ENCODE results near the gene SLC26A1.
"Not testable (repeated sequence)": the region's sequence is repeated elsewhere in the genome, so short reads cannot be mapped to it uniquely, and the experiment has no call there.

SLC26A1 gene

GRCh38 chr4:987624-988513, 5.3 kb downstream of the SLC26A1 start:
- peak overlapping the region in 1 of 2 donors; percentile 71 for H3K9ac ChIP-seq (ENCODE audit: low read length in 2 of 2)
- peak overlapping the region; percentile 81 to 91 for H3K4me3 ChIP-seq (ENCODE audit: low read length in 2 of 2)
- H3K27ac ChIP-seq (ENCODE audit: low read length) = no peak overlapping the region
- H3K9me3 ChIP-seq (ENCODE audit: control insufficient read depth in 2 of 2, low read length in 2 of 2) = no peaks in the 10 kb centered on the region
- no peaks in the 10 kb centered on the region for H3K27me3 ChIP-seq (ENCODE audit: control insufficient read depth in 1 of 2, insufficient read depth in 2 of 2, low read length in 2 of 2)
- peaks cover 0 to 4% of the 10 kb centered on the region in 2 donors for H3K36me3 ChIP-seq (ENCODE audit: control insufficient read depth in 2 of 2, insufficient read depth in 2 of 2, low read length in 2 of 2)
- peaks cover 19% of the 10 kb centered on the region for H3K4me1 ChIP-seq (ENCODE audit: control insufficient read depth, insufficient read depth, low read length)

DNA sequence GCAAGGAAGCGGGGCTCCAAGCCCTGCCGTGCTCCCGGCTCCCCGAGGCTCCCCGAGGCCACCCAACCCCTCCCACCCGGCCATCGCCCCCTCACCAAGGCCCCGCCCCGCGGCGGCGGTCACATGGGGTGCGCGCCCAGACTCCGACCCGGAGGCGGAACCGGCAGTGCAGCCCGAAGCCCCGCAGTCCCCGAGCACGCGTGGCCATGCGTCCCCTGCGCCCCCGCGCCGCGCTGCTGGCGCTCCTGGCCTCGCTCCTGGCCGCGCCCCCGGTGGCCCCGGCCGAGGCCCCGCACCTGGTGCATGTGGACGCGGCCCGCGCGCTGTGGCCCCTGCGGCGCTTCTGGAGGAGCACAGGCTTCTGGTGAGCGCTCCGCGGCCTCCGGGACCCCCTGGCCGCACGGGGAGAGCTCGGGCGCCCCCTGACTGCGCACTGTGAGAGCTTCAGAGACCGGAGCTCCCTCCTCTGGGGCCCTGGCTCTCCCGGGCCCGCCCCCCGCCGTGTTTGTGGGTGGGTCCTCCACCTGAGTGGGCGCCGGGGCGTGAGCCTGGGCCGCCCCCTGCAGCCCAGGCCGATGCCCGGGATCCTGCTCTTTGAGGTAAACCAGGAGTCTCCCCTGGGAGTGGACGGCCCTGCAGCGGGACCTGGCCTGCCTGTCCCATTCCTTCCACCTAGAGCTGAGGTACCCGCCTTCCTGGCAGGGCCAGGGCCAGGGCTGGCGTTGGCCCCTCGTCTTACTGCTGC, 6.2 kb downstream of the SLC26A1 start, which contains the start of gene IDUA:
Gene IDUA, plus strand, starts transcription at position 166 of the 745 bp plus-strand sequence. Its CDS starts 41 bp downstream, at position 207.
- Histone ChIP-seq H3K4me3 (ENCODE audit: low read length in 2 of 2) (peak within 1 kb of the TSS; percentile 81 to 91), H3K9ac (ENCODE audit: low read length in 2 of 2) (peak within 1 kb of the TSS; percentile 71 to 76), H3K36me3 (ENCODE audit: control insufficient read depth in 2 of 2, insufficient read depth in 2 of 2, low read length in 2 of 2) (peaks cover 0 to 4% of the 10 kb centered on the region in 2 donors), H3K27me3 (ENCODE audit: control insufficient read depth in 1 of 2, insufficient read depth in 2 of 2, low read length in 2 of 2) (no peaks in the 10 kb centered on the region), H3K27ac (ENCODE audit: low read length) (no peak within 1 kb of the TSS), H3K4me1 (ENCODE audit: control insufficient read depth, insufficient read depth, low read length) (peaks cover 19% of the 10 kb centered on the region), H3K9me3 (ENCODE audit: control insufficient read depth in 2 of 2, low read length in 2 of 2) (no peaks in the 10 kb centered on the region)

GRCh38 chr4:986428-986878, 6.8 kb downstream of the SLC26A1 start:
- Histone ChIP-seq H3K27ac (ENCODE audit: low read length) (no peak overlapping the region), H3K4me3 (ENCODE audit: low read length in 2 of 2) (peak overlapping the region; percentile 81 to 91), H3K4me1 (ENCODE audit: control insufficient read depth, insufficient read depth, low read length) (peaks cover 19% of the 10 kb centered on the region), H3K36me3 (ENCODE audit: control insufficient read depth in 2 of 2, insufficient read depth in 2 of 2, low read length in 2 of 2) (peaks cover 0 to 4% of the 10 kb centered on the region in 2 donors), H3K27me3 (ENCODE audit: control insufficient read depth in 1 of 2, insufficient read depth in 2 of 2, low read length in 2 of 2) (no peaks in the 10 kb centered on the region), H3K9me3 (ENCODE audit: control insufficient read depth in 2 of 2, low read length in 2 of 2) (no peaks in the 10 kb centered on the region), H3K9ac (ENCODE audit: low read length in 2 of 2) (peak overlapping the region; percentile 71 to 76)

DNA sequence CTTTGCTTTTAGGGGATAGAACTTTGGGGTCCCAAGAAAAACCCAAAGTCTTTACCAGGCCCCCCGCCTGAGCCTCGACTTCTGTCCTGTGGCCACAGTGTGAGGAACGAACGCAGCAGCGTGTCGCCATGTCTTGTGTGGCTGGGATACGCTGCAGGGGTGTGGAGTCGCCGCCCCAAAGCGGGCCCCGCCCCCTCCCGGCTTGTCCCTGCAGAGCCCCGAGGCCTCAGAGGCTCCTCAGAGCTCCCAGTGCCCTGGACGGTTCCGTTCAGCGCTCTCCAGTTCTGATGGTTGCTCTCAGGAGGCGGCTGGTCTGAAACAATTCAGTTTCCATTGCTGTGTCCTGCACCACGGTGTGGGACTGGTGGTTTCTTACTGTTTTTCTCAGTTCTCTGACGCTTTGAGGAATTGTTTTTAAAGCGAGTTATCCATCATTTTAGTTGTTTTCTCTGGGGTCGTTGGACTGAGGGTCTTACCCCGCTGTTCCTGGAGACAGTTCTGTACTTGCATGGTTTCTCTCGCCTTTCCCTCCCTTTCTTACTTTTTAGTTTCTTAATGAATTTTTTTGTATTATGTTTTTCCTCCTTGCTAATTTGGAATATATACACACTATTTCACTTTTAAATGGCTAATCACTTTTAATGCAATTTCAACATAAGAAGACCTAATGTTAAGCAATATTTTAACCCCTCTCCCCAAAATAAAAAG, 7.9 kb downstream of the SLC26A1 start:
- Histone ChIP-seq H3K4me3 (ENCODE audit: low read length in 2 of 2) (peak overlapping the region in 1 of 2 donors; percentile 49), H3K9ac (ENCODE audit: low read length in 2 of 2) (no peak overlapping the region), H3K4me1 (ENCODE audit: control insufficient read depth, insufficient read depth, low read length) (peaks cover 19% of the 10 kb centered on the region), H3K36me3 (ENCODE audit: control insufficient read depth in 2 of 2, insufficient read depth in 2 of 2, low read length in 2 of 2) (peaks cover 0 to 2% of the 10 kb centered on the region in 2 donors), H3K9me3 (ENCODE audit: control insufficient read depth in 2 of 2, low read length in 2 of 2) (no peaks in the 10 kb centered on the region), H3K27ac (ENCODE audit: low read length) (no peak overlapping the region), H3K27me3 (ENCODE audit: control insufficient read depth in 1 of 2, insufficient read depth in 2 of 2, low read length in 2 of 2) (no peaks in the 10 kb centered on the region)

DNA sequence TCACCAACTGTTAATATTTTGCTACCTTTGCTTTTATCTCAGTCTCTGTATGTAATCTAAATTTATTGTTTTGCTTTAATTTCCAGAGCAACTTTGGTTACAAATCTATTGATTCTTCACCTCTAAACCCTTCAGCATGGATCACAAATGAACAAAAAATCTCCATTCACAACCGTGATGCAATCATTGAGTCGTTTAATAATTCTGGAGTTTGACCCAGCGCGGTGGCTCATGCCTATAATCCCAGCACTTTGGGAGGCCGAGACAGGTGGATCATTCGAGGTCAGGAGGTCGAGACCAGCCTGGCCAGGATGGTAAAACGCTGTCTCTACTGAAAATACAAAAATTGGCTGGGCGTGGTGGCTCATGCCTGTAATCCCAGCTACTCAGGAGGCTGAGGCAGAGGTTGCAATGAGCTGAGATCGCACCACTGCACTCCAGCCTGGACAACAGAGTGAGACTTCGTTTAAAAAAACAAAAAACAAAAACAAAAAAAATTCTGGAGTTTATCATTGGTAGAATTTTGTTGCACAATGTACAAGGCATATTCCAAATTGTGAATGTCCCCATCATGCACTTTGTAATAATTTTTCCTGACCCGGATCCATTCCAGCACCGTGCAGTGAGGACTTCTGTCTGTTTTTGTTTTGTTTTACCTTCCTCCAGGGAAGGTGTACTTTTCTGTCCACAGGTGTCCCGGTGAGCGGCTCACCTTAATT, 8.7 kb downstream of the SLC26A1 start:
- no peak overlapping the region for H3K9ac ChIP-seq (ENCODE audit: low read length in 2 of 2)
- no peak overlapping the region for H3K27ac ChIP-seq (ENCODE audit: low read length)
- H3K27me3 ChIP-seq (ENCODE audit: control insufficient read depth in 1 of 2, insufficient read depth in 2 of 2, low read length in 2 of 2) = no peaks in the 10 kb centered on the region
- H3K9me3 ChIP-seq (ENCODE audit: control insufficient read depth in 2 of 2, low read length in 2 of 2) = no peaks in the 10 kb centered on the region
- H3K4me1 ChIP-seq (ENCODE audit: control insufficient read depth, insufficient read depth, low read length) = peaks cover 19% of the 10 kb centered on the region
- H3K36me3 ChIP-seq (ENCODE audit: control insufficient read depth in 2 of 2, insufficient read depth in 2 of 2, low read length in 2 of 2) = no peaks in the 10 kb centered on the region
- peak overlapping the region in 1 of 2 donors; percentile 49 for H3K4me3 ChIP-seq (ENCODE audit: low read length in 2 of 2)

DNA sequence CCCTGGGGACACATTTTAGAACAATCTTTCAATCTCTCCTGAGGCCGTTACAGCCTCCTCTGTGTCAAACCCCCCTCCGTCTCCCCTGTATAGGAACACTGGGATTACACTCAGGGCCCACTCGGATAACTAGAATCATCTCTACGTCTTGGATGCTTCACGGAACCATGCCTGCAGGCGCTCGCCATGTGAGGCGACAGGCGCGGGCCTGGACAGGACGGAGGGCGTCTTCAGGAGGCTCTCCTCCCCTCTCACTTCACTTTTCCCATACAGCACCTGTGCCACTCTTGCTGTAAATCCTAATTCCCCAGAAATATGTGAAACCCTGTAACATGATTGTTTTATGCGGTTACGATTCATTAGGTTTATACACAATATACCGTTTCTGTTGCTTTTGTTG, 10.4 kb downstream of the SLC26A1 start:
- H3K4me1 ChIP-seq (ENCODE audit: control insufficient read depth, insufficient read depth, low read length) = peaks cover 14% of the 10 kb centered on the region
- no peaks in the 10 kb centered on the region for H3K27me3 ChIP-seq (ENCODE audit: control insufficient read depth in 1 of 2, insufficient read depth in 2 of 2, low read length in 2 of 2)
- H3K9ac ChIP-seq (ENCODE audit: low read length in 2 of 2) = no peak overlapping the region
- no peak overlapping the region for H3K27ac ChIP-seq (ENCODE audit: low read length)
- no peaks in the 10 kb centered on the region for H3K36me3 ChIP-seq (ENCODE audit: control insufficient read depth in 2 of 2, insufficient read depth in 2 of 2, low read length in 2 of 2)
- H3K4me3 ChIP-seq (ENCODE audit: low read length in 2 of 2) = no peak overlapping the region
- no peaks in the 10 kb centered on the region for H3K9me3 ChIP-seq (ENCODE audit: control insufficient read depth in 2 of 2, low read length in 2 of 2)

DNA sequence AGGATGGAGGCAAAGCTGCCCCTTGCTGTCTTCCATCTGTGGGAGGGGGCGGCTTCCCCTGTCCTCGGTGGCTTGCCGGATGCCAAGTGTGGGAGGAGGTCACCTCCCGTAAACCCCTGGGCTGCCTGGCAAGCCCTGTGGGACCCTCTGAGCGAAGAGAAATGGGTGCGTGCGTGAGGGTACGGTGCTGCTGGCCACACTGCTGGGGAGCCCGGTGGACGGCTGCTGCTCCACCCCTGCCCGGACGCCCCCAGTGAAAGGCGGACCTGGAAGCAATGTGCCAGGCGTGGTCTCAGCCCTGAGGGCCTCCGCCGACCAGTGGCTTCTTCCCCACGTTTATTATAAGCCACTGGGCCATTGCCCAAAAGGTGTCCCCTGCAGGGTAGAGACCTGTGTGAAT, 10.9 kb downstream of the SLC26A1 start:
- Histone ChIP-seq H3K27me3 (ENCODE audit: control insufficient read depth in 1 of 2, insufficient read depth in 2 of 2, low read length in 2 of 2) (no peaks in the 10 kb centered on the region), H3K36me3 (ENCODE audit: control insufficient read depth in 2 of 2, insufficient read depth in 2 of 2, low read length in 2 of 2) (no peaks in the 10 kb centered on the region), H3K4me1 (ENCODE audit: control insufficient read depth, insufficient read depth, low read length) (peaks cover 9% of the 10 kb centered on the region), H3K4me3 (ENCODE audit: low read length in 2 of 2) (no peak overlapping the region), H3K27ac (ENCODE audit: low read length) (no peak overlapping the region), H3K9me3 (ENCODE audit: control insufficient read depth in 2 of 2, low read length in 2 of 2) (no peaks in the 10 kb centered on the region), H3K9ac (ENCODE audit: low read length in 2 of 2) (no peak overlapping the region)

DNA sequence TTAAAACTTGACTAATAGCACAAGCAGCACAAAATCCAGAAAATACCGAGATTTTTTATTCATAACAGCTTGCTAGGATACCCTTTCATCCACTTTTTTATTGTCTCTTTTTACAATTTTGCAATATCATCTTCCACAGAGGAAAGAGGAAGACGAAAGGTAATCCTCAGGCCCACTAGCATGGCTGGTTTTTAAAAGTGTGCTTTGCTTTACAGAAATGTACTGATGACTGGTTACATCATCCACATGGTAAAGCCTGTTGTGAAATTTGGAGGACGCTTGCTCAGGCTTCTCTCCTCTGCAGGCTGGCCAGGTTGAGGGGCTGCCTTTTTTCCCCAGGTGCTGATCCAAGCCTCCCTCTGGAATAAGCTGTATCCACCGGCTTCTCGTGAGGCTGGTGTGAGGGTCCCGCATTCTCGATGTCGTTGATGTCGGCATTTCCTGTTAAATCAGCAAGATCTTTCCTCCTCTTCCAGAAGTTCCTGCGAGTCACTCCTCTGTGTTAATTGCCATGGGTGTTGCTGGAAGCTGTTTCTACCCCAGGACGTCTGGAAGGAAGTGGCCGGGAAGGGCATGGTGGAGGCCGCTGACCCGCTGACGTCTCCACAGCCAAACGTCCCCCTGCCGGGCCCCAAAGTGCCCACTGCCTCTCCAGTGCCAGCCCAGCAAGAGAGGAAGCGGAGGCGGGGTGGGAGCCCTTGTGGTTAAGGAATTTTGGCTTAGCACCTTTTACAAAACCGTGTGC, 14.1 kb downstream of the SLC26A1 start:
- Histone ChIP-seq H3K4me3 (ENCODE audit: low read length in 2 of 2) (no peak overlapping the region), H3K36me3 (ENCODE audit: control insufficient read depth in 2 of 2, insufficient read depth in 2 of 2, low read length in 2 of 2) (no peaks in the 10 kb centered on the region), H3K9me3 (ENCODE audit: control insufficient read depth in 2 of 2, low read length in 2 of 2) (no peaks in the 10 kb centered on the region), H3K27me3 (ENCODE audit: control insufficient read depth in 1 of 2, insufficient read depth in 2 of 2, low read length in 2 of 2) (no peaks in the 10 kb centered on the region), H3K27ac (ENCODE audit: low read length) (no peak overlapping the region), H3K4me1 (ENCODE audit: control insufficient read depth, insufficient read depth, low read length) (no peaks in the 10 kb centered on the region), H3K9ac (ENCODE audit: low read length in 2 of 2) (no peak overlapping the region)

DNA sequence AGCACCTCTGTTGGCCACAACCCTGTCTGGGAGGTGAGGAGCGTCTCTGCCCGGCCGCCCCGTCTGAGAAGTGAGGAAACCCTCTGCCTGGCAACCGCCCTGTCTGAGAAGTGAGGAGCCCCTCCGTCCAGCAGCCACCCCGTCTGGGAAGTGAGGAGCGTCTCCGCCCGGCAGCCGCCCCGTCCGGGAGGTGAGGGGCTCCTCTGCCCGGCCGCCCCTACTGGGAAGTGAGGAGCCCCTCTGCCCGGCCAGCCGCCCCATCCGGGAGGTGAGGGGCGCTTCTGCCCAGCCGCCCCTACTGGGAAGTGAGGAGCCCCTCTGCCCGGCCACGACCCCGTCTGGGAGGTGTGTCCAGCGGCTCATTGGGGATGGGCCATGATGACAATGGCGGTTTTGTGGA, 17.2 kb downstream of the SLC26A1 start:
- not testable (repeated sequence) for H3K27me3 ChIP-seq (ENCODE audit: control insufficient read depth in 1 of 2, insufficient read depth in 2 of 2, low read length in 2 of 2); H3K36me3 ChIP-seq (ENCODE audit: control insufficient read depth in 2 of 2, insufficient read depth in 2 of 2, low read length in 2 of 2); H3K27ac ChIP-seq (ENCODE audit: low read length); H3K9me3 ChIP-seq (ENCODE audit: control insufficient read depth in 2 of 2, low read length in 2 of 2); H3K4me3 ChIP-seq (ENCODE audit: low read length in 2 of 2); H3K9ac ChIP-seq (ENCODE audit: low read length in 2 of 2)
- H3K4me1 ChIP-seq (ENCODE audit: control insufficient read depth, insufficient read depth, low read length) = peaks cover 26% of the 10 kb centered on the region
